AG04450 (cell line): ENCODE data around the gene XXYLT1. TPM values are rescaled to one million over a fixed set of nuclear protein-coding genes. Genes with fewer than 3 reads are reported as not detected.
"Not testable (repeated sequence)": the region's sequence is repeated elsewhere in the genome, so short reads cannot be mapped to it uniquely, and the experiment has no call there.

ENCODE experiments used
- CTCF ChIA-PET: fragments of 300-600, 350-600 bp; formaldehyde crosslinking; extraction: SDS; loops from one replicate; lab custom pipeline; 2022; ENCODE audit warnings: antibody characterized with exemption, inconsistent platforms; lab: Charles Lee
- POLR2A ChIA-PET: fragments of 350-600 bp; formaldehyde crosslinking; extraction: SDS; loops from one replicate; lab custom pipeline; 2021; ENCODE audit warnings: antibody characterized with exemption, inconsistent platforms; lab: Yijun Ruan, JAX
- DNase-seq: peaks from one replicate; pipeline ENCODE4 v3.0.0-alpha.2; 2011; ENCODE audit warnings: low read depth, low spot score
- H3K27ac ChIP-seq: one replicate; pipeline ENCODE4 v1.5.1; 2012; ENCODE audit warnings: low read depth, low read length, control low read depth
- H3K27me3 ChIP-seq: one replicate; pipeline ENCODE4 v1.6.0; 2012; ENCODE audit warnings: low read length; ENCODE audit not compliant: control insufficient read depth, insufficient read depth
- H3K4me3 ChIP-seq: 2 replicates; pipeline ENCODE4 v1.5.1; 2011; ENCODE audit warnings: mild to moderate bottlenecking, low read depth, low read length, control low read depth
- H3K9me3 ChIP-seq: 2 replicates; pipeline ENCODE4 v1.5.1; 2012; ENCODE audit warnings: low read length; ENCODE audit not compliant: control insufficient read depth, insufficient read depth
- CTCF ChIP-seq: IDR thresholded peaks from 2 replicates; pipeline ENCODE4 v1.5.1; 2011; ENCODE audit warnings: low read depth, low read length, control low read depth, inconsistent platforms
- polyA plus RNA-seq: library from polyadenylated mRNA; depleted of rRNA; stranded (reverse); fragments of >200 nt; gene quantifications from 2 replicates; pipeline ENCODE4 v1.2.3, GENCODE V29; 2011

XXYLT1 gene
- polyA plus RNA-seq, 1 experiment = 16.5 TPM

- H3K27me3 ChIP-seq = no peaks in the 10 kb centered on the region
- no peak overlapping the region for H3K4me3 ChIP-seq
- DNase-seq = no peak
- H3K9me3 ChIP-seq = peaks cover 4% of the 10 kb centered on the region; the same call in 1 of the 2 replicates
- TF ChIP-seq CTCF = no peak
- H3K27ac ChIP-seq = no peak overlapping the region
- ChIA-PET POLR2A (no interaction called here), CTCF (no interaction called here)
Measured at GRCh38 chr3:195094191-195094921, 176.6 kb downstream of the XXYLT1 start.

GRCh38 chr3:195093731-195094130 lies 177.2 kb downstream of the XXYLT1 start:
- H3K27me3 ChIP-seq = no peaks in the 10 kb centered on the region
- H3K4me3 ChIP-seq = no peak overlapping the region
- CTCF ChIA-PET = no interaction called here
- H3K27ac ChIP-seq = no peak overlapping the region
- DNase-seq = no peak
- peaks cover 2% of the 10 kb centered on the region; the same call in 1 of the 2 replicates for H3K9me3 ChIP-seq
- POLR2A ChIA-PET = no interaction called here
- TF ChIP-seq CTCF = no peak

GRCh38 chr3:195087840-195088601 lies 182.9 kb downstream of the XXYLT1 start:
- H3K27ac ChIP-seq, POLR2A ChIA-PET, H3K27me3 ChIP-seq, H3K9me3 ChIP-seq, DNase-seq, H3K4me3 ChIP-seq, CTCF ChIA-PET: not testable (repeated sequence)

- no peak for DNase-seq
- Histone ChIP-seq H3K27me3 (no peaks in the 10 kb centered on the region), H3K4me3 (no peak overlapping the region), H3K9me3 (no peaks in the 10 kb centered on the region), H3K27ac (no peak overlapping the region)
- no peak for TF ChIP-seq CTCF
- POLR2A ChIA-PET = no interaction called here
- CTCF ChIA-PET = interaction anchor here (1.1 kb wide), 1 partner anchor 19 kb away, joined by 5 read pairs; no protein-coding TSS in a partner anchor
Measured at GRCh38 chr3:195087328-195087727, 183.6 kb downstream of the XXYLT1 start.

GRCh38 chr3:195086885-195087284 lies 184.1 kb downstream of the XXYLT1 start:
- no peak for DNase-seq
- TF ChIP-seq CTCF = no peak
- no peaks in the 10 kb centered on the region for H3K27me3 ChIP-seq
- H3K27ac ChIP-seq = no peak overlapping the region
- H3K4me3 ChIP-seq = no peak overlapping the region
- no peaks in the 10 kb centered on the region for H3K9me3 ChIP-seq
- ChIA-PET CTCF (interaction anchor here (1.1 to 1.5 kb wide), 2 partner anchors 20 to 404 kb away, joined by 3 to 5 read pairs; no protein-coding TSS in a partner anchor), POLR2A (no interaction called here)
